ENCODE results near the gene MEST.

Gene MEST

GRCh38 chr7:130473876-130474275 lies 18.0 kb upstream of the MEST start:
- H3K27ac Mint-ChIP-seq, result no peak overlapping the region
- no peak for DNase-seq (ENCODE audit: low spot score)
- H3K27me3 Mint-ChIP-seq (ENCODE audit: low read depth), result peaks cover 5% of the 10 kb centered on the region
- no peaks in the 10 kb centered on the region for H3K36me3 Mint-ChIP-seq (ENCODE audit: low read depth)
- no peak overlapping the region for H3K4me3 Mint-ChIP-seq
- H3K9me3 Mint-ChIP-seq, result peaks cover 9% of the 10 kb centered on the region
- peaks cover 2% of the 10 kb centered on the region for H3K4me1 Mint-ChIP-seq (ENCODE audit: low read depth)

- Mint-ChIP-seq H3K4me3 (no peak overlapping the region), H3K27me3 (ENCODE audit: low read depth) (peaks cover 4% of the 10 kb centered on the region), H3K36me3 (ENCODE audit: low read depth) (no peaks in the 10 kb centered on the region), H3K27ac (no peak overlapping the region), H3K4me1 (ENCODE audit: low read depth) (peaks cover 2% of the 10 kb centered on the region), H3K9me3 (peaks cover 13% of the 10 kb centered on the region)
- no peak for DNase-seq (ENCODE audit: low spot score)
These were observed 16.1 kb upstream of the MEST start for GRCh38 chr7:130475776-130476175.

- Mint-ChIP-seq H3K27me3 (ENCODE audit: low read depth) (peaks cover 2% of the 10 kb centered on the region), H3K4me1 (ENCODE audit: low read depth) (peaks cover 2% of the 10 kb centered on the region), H3K4me3 (no peak overlapping the region), H3K36me3 (ENCODE audit: low read depth) (no peaks in the 10 kb centered on the region), H3K27ac (no peak overlapping the region), H3K9me3 (peaks cover 13% of the 10 kb centered on the region)
- DNase-seq (ENCODE audit: low spot score), result no peak
These were observed 15.4 kb upstream of the MEST start for GRCh38 chr7:130476297-130477150.

DNA sequence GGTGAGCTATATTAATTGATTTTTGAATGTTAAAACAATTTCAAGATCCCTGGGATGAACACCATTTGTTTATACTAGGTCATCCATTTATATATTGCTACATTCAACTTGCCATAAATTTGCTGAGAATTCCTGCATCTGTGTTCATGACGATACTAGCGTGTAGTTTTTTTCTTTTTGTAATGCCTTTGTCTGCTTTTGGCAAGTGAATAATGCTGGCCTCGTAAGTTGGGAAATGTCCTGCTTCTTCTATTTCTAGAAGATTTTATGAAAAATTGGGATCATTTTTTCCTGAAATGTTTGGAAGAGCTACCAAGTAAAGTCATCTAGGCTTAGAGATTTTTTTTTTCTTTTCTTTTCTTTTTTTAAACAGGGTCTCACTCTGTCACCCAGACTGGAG lies 12.9 kb upstream of the MEST start:
- H3K27me3 Mint-ChIP-seq (ENCODE audit: low read depth), result peaks cover 8% of the 10 kb centered on the region
- no peak overlapping the region for H3K27ac Mint-ChIP-seq
- H3K4me1 Mint-ChIP-seq (ENCODE audit: low read depth), result no peaks in the 10 kb centered on the region
- no peaks in the 10 kb centered on the region for H3K36me3 Mint-ChIP-seq (ENCODE audit: low read depth)
- DNase-seq (ENCODE audit: low spot score), result no peak
- H3K4me3 Mint-ChIP-seq, result no peak overlapping the region
- peaks cover 13% of the 10 kb centered on the region for H3K9me3 Mint-ChIP-seq

- Mint-ChIP-seq H3K27ac (no peak overlapping the region), H3K4me1 (ENCODE audit: low read depth) (no peaks in the 10 kb centered on the region), H3K9me3 (peaks cover 13% of the 10 kb centered on the region), H3K27me3 (ENCODE audit: low read depth) (peaks cover 13% of the 10 kb centered on the region), H3K4me3 (no peak overlapping the region), H3K36me3 (ENCODE audit: low read depth) (no peaks in the 10 kb centered on the region)
- DNase-seq (ENCODE audit: low spot score), result no peak
These were observed 12.0 kb upstream of the MEST start for GRCh38 chr7:130479716-130480400.

DNA sequence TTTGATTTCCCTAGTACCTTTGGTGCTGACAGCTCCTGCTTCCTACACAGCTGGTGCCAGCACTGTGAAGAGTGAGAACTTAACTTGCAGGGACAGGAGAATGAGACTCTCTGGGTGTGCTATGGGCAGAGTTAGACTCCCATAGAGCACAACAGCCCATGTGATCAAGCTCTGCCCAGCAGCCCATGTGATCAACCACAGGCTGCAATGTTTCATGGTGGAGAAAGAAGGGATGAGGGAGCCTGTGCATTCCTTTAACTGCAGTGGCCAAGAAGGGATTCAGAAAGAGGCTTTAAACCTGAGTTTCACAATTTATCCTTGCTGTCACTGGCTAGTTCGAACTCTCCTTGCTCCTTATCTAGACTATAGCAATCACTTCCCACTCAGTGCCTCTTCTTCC lies 10.0 kb upstream of the MEST start:
- peaks cover 13% of the 10 kb centered on the region for H3K9me3 Mint-ChIP-seq
- peaks cover 13% of the 10 kb centered on the region for H3K4me1 Mint-ChIP-seq (ENCODE audit: low read depth)
- H3K36me3 Mint-ChIP-seq (ENCODE audit: low read depth), result no peaks in the 10 kb centered on the region
- H3K27me3 Mint-ChIP-seq (ENCODE audit: low read depth), result peaks cover 31% of the 10 kb centered on the region
- no peak for DNase-seq (ENCODE audit: low spot score)
- H3K4me3 Mint-ChIP-seq, result no peak overlapping the region
- no peak overlapping the region for H3K27ac Mint-ChIP-seq

- DNase-seq (ENCODE audit: low spot score), result no peak
- Mint-ChIP-seq H3K27me3 (ENCODE audit: low read depth) (peaks cover 42% of the 10 kb centered on the region), H3K4me3 (no peak overlapping the region), H3K4me1 (ENCODE audit: low read depth) (peaks cover 14% of the 10 kb centered on the region), H3K27ac (no peak overlapping the region), H3K9me3 (peaks cover 10% of the 10 kb centered on the region), H3K36me3 (ENCODE audit: low read depth) (no peaks in the 10 kb centered on the region)
These were observed 8.9 kb upstream of the MEST start for GRCh38 chr7:130483031-130483430.

DNA sequence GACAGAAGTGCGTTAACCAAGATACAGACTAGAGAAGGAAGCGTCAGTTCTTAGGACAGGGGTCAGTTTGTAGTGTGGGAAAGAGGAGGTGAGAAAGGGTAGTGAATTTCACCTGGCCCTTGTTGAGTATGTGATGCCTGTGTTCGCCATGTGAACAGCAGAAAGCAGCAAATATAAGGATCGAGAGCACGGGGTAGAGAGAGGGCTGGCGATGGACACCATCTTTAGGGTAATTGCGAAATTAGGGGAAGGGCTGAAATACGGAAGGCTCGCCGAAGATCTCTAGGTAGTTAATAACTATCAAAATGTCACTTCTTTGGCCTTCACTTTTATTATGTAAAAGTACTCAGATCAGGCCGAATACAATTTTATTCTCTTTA lies 6.2 kb upstream of the MEST start:
- no peaks in the 10 kb centered on the region for H3K36me3 Mint-ChIP-seq (ENCODE audit: low read depth)
- no peaks in the 10 kb centered on the region for H3K9me3 Mint-ChIP-seq
- peak overlapping the region; percentile 79 for H3K4me3 Mint-ChIP-seq
- peaks cover 14% of the 10 kb centered on the region for H3K4me1 Mint-ChIP-seq (ENCODE audit: low read depth)
- H3K27ac Mint-ChIP-seq, result no peak overlapping the region
- no peak for DNase-seq (ENCODE audit: low spot score)
- H3K27me3 Mint-ChIP-seq (ENCODE audit: low read depth), result peaks cover 62% of the 10 kb centered on the region

GRCh38 chr7:130486114-130486953 lies 5.6 kb upstream of the MEST start:
- peak; percentile 38 for DNase-seq (ENCODE audit: low spot score)
- H3K27ac Mint-ChIP-seq, result no peak overlapping the region
- no peaks in the 10 kb centered on the region for H3K9me3 Mint-ChIP-seq
- peaks cover 14% of the 10 kb centered on the region for H3K4me1 Mint-ChIP-seq (ENCODE audit: low read depth)
- H3K4me3 Mint-ChIP-seq, result peak overlapping the region; percentile 79
- H3K36me3 Mint-ChIP-seq (ENCODE audit: low read depth), result no peaks in the 10 kb centered on the region
- H3K27me3 Mint-ChIP-seq (ENCODE audit: low read depth), result peaks cover 67% of the 10 kb centered on the region

- no peaks in the 10 kb centered on the region for H3K9me3 Mint-ChIP-seq
- peaks cover 71% of the 10 kb centered on the region for H3K27me3 Mint-ChIP-seq (ENCODE audit: low read depth)
- peaks cover 14% of the 10 kb centered on the region for H3K4me1 Mint-ChIP-seq (ENCODE audit: low read depth)
- H3K27ac Mint-ChIP-seq, result no peak overlapping the region
- H3K36me3 Mint-ChIP-seq (ENCODE audit: low read depth), result no peaks in the 10 kb centered on the region
- no peak for DNase-seq (ENCODE audit: low spot score)
- peak overlapping the region; percentile 79 for H3K4me3 Mint-ChIP-seq
These were observed 4.9 kb upstream of the MEST start for GRCh38 chr7:130486954-130487436.

- Mint-ChIP-seq H3K36me3 (ENCODE audit: low read depth) (no peaks in the 10 kb centered on the region), H3K27me3 (ENCODE audit: low read depth) (peaks cover 84% of the 10 kb centered on the region), H3K27ac (no peak overlapping the region), H3K4me3 (no peak overlapping the region), H3K4me1 (ENCODE audit: low read depth) (peaks cover 16% of the 10 kb centered on the region), H3K9me3 (no peaks in the 10 kb centered on the region)
- DNase-seq (ENCODE audit: low spot score), result no peak
These were observed 3.3 kb upstream of the MEST start for GRCh38 chr7:130488392-130489139.

GRCh38 chr7:130489140-130489983 lies 2.5 kb upstream of the MEST start:
- peaks cover 16% of the 10 kb centered on the region for H3K4me1 Mint-ChIP-seq (ENCODE audit: low read depth)
- peaks cover 85% of the 10 kb centered on the region for H3K27me3 Mint-ChIP-seq (ENCODE audit: low read depth)
- no peaks in the 10 kb centered on the region for H3K36me3 Mint-ChIP-seq (ENCODE audit: low read depth)
- H3K9me3 Mint-ChIP-seq, result no peaks in the 10 kb centered on the region
- no peak overlapping the region for H3K4me3 Mint-ChIP-seq
- DNase-seq (ENCODE audit: low spot score), result no peak
- no peak overlapping the region for H3K27ac Mint-ChIP-seq

Data from T-helper 2 cell treated with Interferon-gamma antibody and Interleukin-4, amounts not matched to agents 5 μg/mL and 100 μg/mL, for 36 hours (primary cell).